Endothelial cell of umbilical vein (primary cell): Measurements from ENCODE around the gene RALGAPA1. TPM values are rescaled to one million over a fixed set of nuclear protein-coding genes. Genes with fewer than 3 reads are reported as not detected.

Source experiments
- BruUV-seq: library from RNA; stranded (reverse); fragments of 400-500 nt; replicated peaks from 2 replicates; lab custom pipeline; 2021; lab: Mats Ljungman, UMichigan
- CTCF ChIA-PET: fragments of 300-600, 350-600 bp; sonication (Branson Sonifier 250); formaldehyde crosslinking; loops from one replicate; lab custom pipeline; 2021; ENCODE audit warnings: antibody characterized with exemption, inconsistent platforms; lab: Charles Lee
- POLR2A ChIA-PET: fragments of 300-600, 350-600 bp; sonication (Branson Sonifier 250); formaldehyde crosslinking; loops from one replicate; lab custom pipeline; 2021; ENCODE audit warnings: antibody characterized with exemption, inconsistent platforms; lab: Charles Lee
- DNase-seq: peaks from one replicate; pipeline ENCODE4 v3.0.0-alpha.2; 2011; ENCODE audit warnings: low read depth, low spot score
- FAIRE-seq: peaks from 2 replicates; lab custom pipeline; 2011; peaks lifted over from hg19 to GRCh38; lab: Jason Lieb, UNC
- H2AFZ ChIP-seq: 2 replicates; pipeline ENCODE4 v1.6.0; 2012; ENCODE audit warnings: low read depth, low read length, control low read depth, inconsistent platforms
- H3K27ac ChIP-seq: 2 replicates; pipeline ENCODE4 v1.5.1; 2011; ENCODE audit warnings: low read depth, mild to moderate bottlenecking, control low read depth, low read length, moderate library complexity; ENCODE audit not compliant: insufficient read depth
- H3K27me3 ChIP-seq, 2 experiments: 2 replicates each; pipeline versions ENCODE4 v1.6.0 to v1.6.1; 2011; ENCODE audit warnings: low read length in 2 of 2, mixed read lengths in 1 of 2; ENCODE audit not compliant: control insufficient read depth in 2 of 2, insufficient read depth in 2 of 2
- H3K36me3 ChIP-seq, 2 experiments: 2 replicates in 1 of 2; 3 replicates in 1 of 2; pipeline ENCODE4 v1.5.1; 2011; ENCODE audit warnings: low read length in 2 of 2, mild to moderate bottlenecking in 1 of 2, moderate library complexity in 1 of 2; ENCODE audit not compliant: control insufficient read depth in 2 of 2, insufficient read depth in 2 of 2; ENCODE audit errors: extremely low read depth in 1 of 2
- H3K4me1 ChIP-seq: 3 replicates; pipeline ENCODE4 v1.5.1; 2011; ENCODE audit warnings: mild to moderate bottlenecking, low read length; ENCODE audit not compliant: control insufficient read depth, insufficient read depth; ENCODE audit errors: extremely low read depth
- H3K4me2 ChIP-seq: 2 replicates; pipeline ENCODE4 v1.6.1; 2011; ENCODE audit warnings: low read length, control low read depth, mixed read lengths; ENCODE audit not compliant: insufficient read depth
- H3K4me3 ChIP-seq, 3 experiments: fragments of 200-600 bp in 1 of 3; sonication (generic), shearing (Covaris generic) in 1 of 3; replicated peaks in 1 of 3; 2 replicates each; pipeline ENCODE4 v1.5.1; 2011 to 2016; ENCODE audit warnings: control low read depth in 3 of 3, low read length in 3 of 3, mild to moderate bottlenecking in 2 of 3, inconsistent platforms in 1 of 3, low read depth in 1 of 3, moderate library complexity in 1 of 3; ENCODE audit not compliant: insufficient read depth in 1 of 3
- H3K79me2 ChIP-seq: 2 replicates; pipeline ENCODE4 v1.6.0; 2012; ENCODE audit warnings: low read length, inconsistent platforms; ENCODE audit not compliant: control insufficient read depth, insufficient read depth
- H3K9ac ChIP-seq: replicated peaks from 2 replicates; pipeline ENCODE3; 2011; ENCODE audit warnings: low read length, control low read depth; ENCODE audit not compliant: insufficient read depth; ENCODE audit errors: extremely low read depth
- H3K9me1 ChIP-seq: replicated peaks from 3 replicates; pipeline ENCODE4 v1.6.0; 2011; ENCODE audit warnings: mild to moderate bottlenecking, low read length; ENCODE audit not compliant: control insufficient read depth, insufficient read depth; ENCODE audit errors: extremely low read depth
- H3K9me3 ChIP-seq: replicated peaks from 2 replicates; pipeline ENCODE4 v1.5.1; 2012; ENCODE audit warnings: low read length, inconsistent platforms; ENCODE audit not compliant: control insufficient read depth, insufficient read depth
- H4K20me1 ChIP-seq: replicated peaks from 2 replicates; pipeline ENCODE3; 2011; ENCODE audit warnings: mild to moderate bottlenecking, low read length; ENCODE audit not compliant: control insufficient read depth, insufficient read depth; ENCODE audit errors: extremely low read depth
- EZH2 ChIP-seq: IDR thresholded peaks from 2 replicates; pipeline ENCODE4 v1.6.1; 2012; ENCODE audit warnings: borderline replicate concordance, low read depth, mild to moderate bottlenecking, moderate library complexity, low read length, inconsistent platforms; ENCODE audit not compliant: severe bottlenecking
- FOS ChIP-seq: IDR thresholded peaks from 2 replicates; pipeline ENCODE4 v1.6.1; 2011; ENCODE audit warnings: mild to moderate bottlenecking, low read length, moderate library complexity, borderline replicate concordance; ENCODE audit not compliant: insufficient read depth
- GATA2 ChIP-seq: IDR thresholded peaks from 2 replicates; pipeline ENCODE4 v1.7.0; 2011; ENCODE audit warnings: low read depth, mild to moderate bottlenecking, moderate library complexity, mixed read lengths, low read length; ENCODE audit not compliant: insufficient read length, insufficient read depth
- JUN ChIP-seq: IDR thresholded peaks from 2 replicates; pipeline ENCODE4 v1.6.1; 2011; ENCODE audit warnings: borderline replicate concordance, low read depth; ENCODE audit not compliant: insufficient read length, insufficient read depth
- MAX ChIP-seq: IDR thresholded peaks from 2 replicates; pipeline ENCODE4 v1.6.1; 2011; ENCODE audit not compliant: insufficient read depth, insufficient read length
- MYC ChIP-seq: IDR thresholded peaks from one replicate; pipeline ENCODE4 v1.6.1; 2011; ENCODE audit warnings: mild to moderate bottlenecking, low read depth, low read length
- POLR2A ChIP-seq: IDR thresholded peaks from 2 replicates; pipeline ENCODE4 v1.6.1; 2012; ENCODE audit warnings: low read depth, mild to moderate bottlenecking, control low read depth, low read length
- POLR2AphosphoS5 ChIP-seq: IDR thresholded peaks from 2 replicates; pipeline ENCODE4 v1.6.1; 2012; ENCODE audit warnings: low read depth, mild to moderate bottlenecking, control low read depth, low read length, moderate library complexity; ENCODE audit not compliant: insufficient read depth
- dilution Hi-C: fragments of 300-500 bp; cut with MboI; formaldehyde crosslinking; loops from one replicate; pipeline ENCODE4 v1.15.0; 2019; ENCODE audit warnings: low sequenced_read_pairs; ENCODE audit not compliant: extremely low pct_ligation_motif_present
- intact Hi-C: fragments of 100-400 bp; cut with micrococcal nuclease; formaldehyde crosslinking; loops from one replicate; pipeline ENCODE4 v1.10.0; 2022
- polyA plus RNA-seq, 4 experiments: library from polyadenylated mRNA; depleted of rRNA in 3 of 4; stranded (reverse) in 3 of 4; unstranded in 1 of 4; fragments of >200 nt; gene quantifications; 2 replicates each; pipeline versions ENCODE4 v1.2.1 to v1.2.3, GENCODE V29; 2011 to 2012; ENCODE audit warnings: missing spikeins in 1 of 4
- total RNA-seq: library from RNA; stranded (reverse); gene quantifications from 2 replicates; pipeline ENCODE4 v1.2.3, GENCODE V29; 2021
- TF ChIP-seq, protein P1 (sequence below), 2 donors: IDR thresholded peaks; 1 replicate in 1 of 2; 2 replicates in 1 of 2; pipeline ENCODE4 v1.5.1; 2011; ENCODE audit warnings: low read length in 2 of 2, mild to moderate bottlenecking in 2 of 2, moderate library complexity in 2 of 2, control low read depth in 1 of 2, inconsistent platforms in 1 of 2, low read depth in 1 of 2; ENCODE audit not compliant: insufficient read depth in 1 of 2; ENCODE audit errors: extremely low read depth in 1 of 2

Gene RALGAPA1
- total and polyA plus RNA-seq, 2 donors (not counting 3 experiments of a cell fraction or from before 2014, with no cell fraction given) = 6.1 to 30.9 TPM

DNA sequence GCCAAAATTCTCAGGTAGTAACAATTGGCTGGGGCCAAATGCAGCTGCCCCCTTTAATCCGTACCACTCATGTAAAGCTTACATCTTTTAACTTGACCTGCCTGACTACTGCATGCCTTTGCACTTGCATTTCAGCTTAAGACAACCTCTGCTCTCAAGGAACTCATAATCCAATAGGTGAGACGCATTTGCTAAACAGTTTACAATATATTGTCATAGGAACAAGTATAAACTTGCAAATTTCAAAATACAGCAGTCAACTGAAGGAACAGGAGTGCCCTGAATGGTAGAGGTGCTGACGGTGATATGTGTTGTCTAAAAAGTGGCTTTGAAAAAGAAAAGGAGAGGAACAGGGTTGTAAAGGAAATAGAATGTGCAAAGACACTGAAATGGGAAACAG is 13.4 kb upstream of the RALGAPA1 start:
- dilution Hi-C loops (no loop called here), intact Hi-C loops (no loop called here)
- H4K20me1 ChIP-seq = no peaks in the 10 kb centered on the region
- no peak overlapping the region for H3K27ac ChIP-seq
- H3K4me2 ChIP-seq = no peak overlapping the region
- no peak overlapping the region for H3K9ac ChIP-seq
- no peak for TF ChIP-seq MYC
- no peak for TF ChIP-seq POLR2AphosphoS5
- TF ChIP-seq FOS = no peak
- TF ChIP-seq MAX = no peak
- no peak for TF ChIP-seq GATA2
- TF ChIP-seq, protein P1, sequence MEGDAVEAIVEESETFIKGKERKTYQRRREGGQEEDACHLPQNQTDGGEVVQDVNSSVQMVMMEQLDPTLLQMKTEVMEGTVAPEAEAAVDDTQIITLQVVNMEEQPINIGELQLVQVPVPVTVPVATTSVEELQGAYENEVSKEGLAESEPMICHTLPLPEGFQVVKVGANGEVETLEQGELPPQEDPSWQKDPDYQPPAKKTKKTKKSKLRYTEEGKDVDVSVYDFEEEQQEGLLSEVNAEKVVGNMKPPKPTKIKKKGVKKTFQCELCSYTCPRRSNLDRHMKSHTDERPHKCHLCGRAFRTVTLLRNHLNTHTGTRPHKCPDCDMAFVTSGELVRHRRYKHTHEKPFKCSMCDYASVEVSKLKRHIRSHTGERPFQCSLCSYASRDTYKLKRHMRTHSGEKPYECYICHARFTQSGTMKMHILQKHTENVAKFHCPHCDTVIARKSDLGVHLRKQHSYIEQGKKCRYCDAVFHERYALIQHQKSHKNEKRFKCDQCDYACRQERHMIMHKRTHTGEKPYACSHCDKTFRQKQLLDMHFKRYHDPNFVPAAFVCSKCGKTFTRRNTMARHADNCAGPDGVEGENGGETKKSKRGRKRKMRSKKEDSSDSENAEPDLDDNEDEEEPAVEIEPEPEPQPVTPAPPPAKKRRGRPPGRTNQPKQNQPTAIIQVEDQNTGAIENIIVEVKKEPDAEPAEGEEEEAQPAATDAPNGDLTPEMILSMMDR (IDR thresholded peaks at IDR 0.05; ENCODE audit: extremely low read depth in 1 of 2, insufficient read depth in 1 of 2, low read depth in 1 of 2, low read length in 2 of 2) = no peak
- no peak for TF ChIP-seq JUN
- TF ChIP-seq POLR2A = no peak
- TF ChIP-seq EZH2 = no peak
- H3K4me3 ChIP-seq = no peak overlapping the region
- peaks cover 2% of the 10 kb centered on the region for H3K79me2 ChIP-seq
- no peak overlapping the region for H2AFZ ChIP-seq
- peaks cover 9% of the 10 kb centered on the region for H3K4me1 ChIP-seq
- peaks cover 3 to 4% of the 10 kb centered on the region in 2 experiments for H3K27me3 ChIP-seq
- H3K9me3 ChIP-seq = no peaks in the 10 kb centered on the region
- no peaks in the 10 kb centered on the region for H3K9me1 ChIP-seq
- no peaks in the 10 kb centered on the region for H3K36me3 ChIP-seq
- DNase-seq (no peak), FAIRE-seq (no peak)
- ChIA-PET CTCF (interaction anchor here (0.6 to 0.9 kb wide), 2 partner anchors 13 to 56 kb away, joined by 3 to 4 read pairs; no protein-coding TSS in a partner anchor), POLR2A (no interaction called here)
- no TSS peak for BruUV-seq
